Testis (tissue), 2 donors: ENCODE results near the gene TMEM208.

ENCODE experiments used
- CTCF ChIP-seq, 3 experiments: fragments of 450-650 bp in 2 of 3; fragments of 200-600 bp in 1 of 3; sonication (generic) in 1 of 3; IDR thresholded peaks; one replicate each; pipeline ENCODE4 v1.5.1; 2016 to 2019; ENCODE audit warnings: antibody characterized with exemption in 3 of 3, mild to moderate bottlenecking in 2 of 3, moderate library complexity in 1 of 3
- POLR2A ChIP-seq: fragments of 450-650 bp; IDR thresholded peaks from one replicate; pipeline ENCODE4 v1.6.1; 2017; ENCODE audit warnings: antibody characterized with exemption, mild to moderate bottlenecking, moderate library complexity

GRCh38 chr16:67245674-67246080 is 18.7 kb downstream of the TMEM208 start:
- TF ChIP-seq POLR2A (no peak), CTCF (IDR thresholded peaks at IDR 0.05) (no peak)
